ENCODE results near the gene AMELY.

- TF ChIP-seq CTCF (conservative IDR thresholded peaks at IDR 0.05; ENCODE audit: low read depth, low read length) (no peak), ELK1 (IDR thresholded peaks at IDR 0.05; ENCODE audit: borderline replicate concordance, low read depth, low read length) (no peak), POLR2A (IDR thresholded peaks at IDR 0.05; ENCODE audit: low read depth, low read length) (no peak), CHD1 (IDR thresholded peaks at IDR 0.05; ENCODE audit: low read depth, low read length) (no peak)
Measured at GRCh38 chrY:6909856-6910255, 1.7 kb downstream of the AMELY start.
